HEK293 (cell line): Measurements from ENCODE around the gene SLFN5.

Experiments
- CTCF ChIA-PET: fragments of 350-600 bp; formaldehyde crosslinking; extraction: SDS; loops from one replicate; lab custom pipeline; 2021; ENCODE audit warnings: antibody characterized with exemption; lab: Yijun Ruan, JAX
- POLR2A ChIA-PET: fragments of 300-600 bp; formaldehyde crosslinking; extraction: SDS; loops from one replicate; lab custom pipeline; 2020; ENCODE audit warnings: antibody characterized with exemption, inconsistent platforms; lab: Yijun Ruan, JAX
- H3K27ac ChIP-seq: fragments of 200-500 bp; sonication (Bioruptor generic); 2 replicates; pipeline ENCODE4 v1.5.1; 2014; ENCODE audit warnings: low read depth, low read length, control low read depth, inconsistent platforms; ENCODE audit errors: extremely low read depth
- H3K36me3 ChIP-seq, 2 experiments: fragments of 200-500 bp in 1 of 2; sonication (Bioruptor generic) in 1 of 2; 1 replicate in 1 of 2; 2 replicates in 1 of 2; pipeline ENCODE4 v1.5.1; 2014 to 2017; ENCODE audit warnings: inconsistent platforms in 2 of 2, low read length in 2 of 2; ENCODE audit not compliant: control insufficient read depth in 2 of 2, insufficient read depth in 1 of 2
- H3K4me1 ChIP-seq: fragments of 200-500 bp; sonication (Bioruptor generic); 2 replicates; pipeline ENCODE4 v1.5.1; 2014; ENCODE audit warnings: mild to moderate bottlenecking, low read length, inconsistent platforms; ENCODE audit not compliant: control insufficient read depth, insufficient read depth
- H3K4me3 ChIP-seq: 2 replicates; pipeline ENCODE4 v1.5.1; 2011; ENCODE audit warnings: low read depth, mild to moderate bottlenecking, control low read depth, low read length, moderate library complexity
- H3K9me3 ChIP-seq: fragments of 200-500 bp; sonication (Bioruptor generic); 2 replicates; pipeline ENCODE4 v1.5.1; 2014; ENCODE audit warnings: low read depth, low read length, inconsistent platforms; ENCODE audit not compliant: control insufficient read depth, insufficient read depth
- AEBP2 ChIP-seq: fragments of 450-650 bp; formaldehyde crosslinking; IDR thresholded peaks from 2 replicates; pipeline ENCODE4 v1.5.1; 2016; ENCODE audit warnings: missing biosample characterization, missing genetic modification characterization, borderline replicate concordance
- MYNN ChIP-seq: fragments of 450-650 bp; formaldehyde crosslinking; IDR thresholded peaks from 2 replicates; pipeline ENCODE4 v1.5.1; 2016; ENCODE audit warnings: missing biosample characterization, missing genetic modification characterization, borderline replicate concordance
- TCF7L2 ChIP-seq: IDR thresholded peaks from 2 replicates; pipeline ENCODE4 v1.6.1; 2011; ENCODE audit warnings: low read depth, mild to moderate bottlenecking, inconsistent platforms, low read length, moderate library complexity, borderline replicate concordance
- ZFHX2 ChIP-seq: fragments of 450-650 bp; formaldehyde crosslinking; conservative IDR thresholded peaks from 2 replicates; pipeline ENCODE4 v1.5.1; 2016; ENCODE audit warnings: missing biosample characterization, missing genetic modification characterization
- ZNF133 ChIP-seq: fragments of 450-650 bp; formaldehyde crosslinking; IDR thresholded peaks from 2 replicates; pipeline ENCODE4 v1.5.1; 2016; ENCODE audit warnings: missing biosample characterization, missing genetic modification characterization
- ZNF140 ChIP-seq: fragments of 450-650 bp; formaldehyde crosslinking; IDR thresholded peaks from 2 replicates; pipeline ENCODE4 v1.5.1; 2016; ENCODE audit warnings: missing biosample characterization, missing genetic modification characterization
- ZNF155 ChIP-seq: fragments of 450-650 bp; formaldehyde crosslinking; IDR thresholded peaks from 2 replicates; pipeline ENCODE4 v1.5.1; 2016; ENCODE audit warnings: missing biosample characterization, missing genetic modification characterization
- ZNF174 ChIP-seq: fragments of 450-650 bp; formaldehyde crosslinking; IDR thresholded peaks from 2 replicates; pipeline ENCODE4 v1.5.0; 2017; ENCODE audit warnings: missing biosample characterization, mild to moderate bottlenecking, missing genetic modification characterization
- ZNF292 ChIP-seq: fragments of 450-650 bp; formaldehyde crosslinking; IDR thresholded peaks from 2 replicates; pipeline ENCODE4 v1.5.1; 2016; ENCODE audit warnings: low read depth, missing biosample characterization, missing genetic modification characterization, borderline replicate concordance
- ZNF48 ChIP-seq: fragments of 450-650 bp; formaldehyde crosslinking; IDR thresholded peaks from 2 replicates; pipeline ENCODE4 v1.5.1; 2016; ENCODE audit warnings: missing biosample characterization, missing genetic modification characterization
- ZNF558 ChIP-seq: fragments of 450-650 bp; formaldehyde crosslinking; IDR thresholded peaks from 2 replicates; pipeline ENCODE4 v1.5.1; 2016; ENCODE audit warnings: missing biosample characterization, missing genetic modification characterization
- ZNF571 ChIP-seq: fragments of 450-650 bp; formaldehyde crosslinking; IDR thresholded peaks from 2 replicates; pipeline ENCODE4 v1.5.0; 2017; ENCODE audit warnings: missing biosample characterization, missing genetic modification characterization
- ZNF600 ChIP-seq: fragments of 450-650 bp; formaldehyde crosslinking; IDR thresholded peaks from 2 replicates; pipeline ENCODE4 v1.5.1; 2016; ENCODE audit warnings: missing biosample characterization, missing genetic modification characterization
- ZNF621 ChIP-seq: fragments of 450-650 bp; formaldehyde crosslinking; IDR thresholded peaks from 2 replicates; pipeline ENCODE4 v1.5.1; 2017; ENCODE audit warnings: missing biosample characterization, missing genetic modification characterization
- ZNF664 ChIP-seq: fragments of 450-650 bp; formaldehyde crosslinking; IDR thresholded peaks from 2 replicates; pipeline ENCODE4 v1.5.1; 2016; ENCODE audit warnings: missing biosample characterization, missing genetic modification characterization
- ZNF701 ChIP-seq: fragments of 450-650 bp; formaldehyde crosslinking; IDR thresholded peaks from 2 replicates; pipeline ENCODE4 v1.5.1; 2016; ENCODE audit warnings: missing biosample characterization, missing genetic modification characterization
- ZNF843 ChIP-seq: fragments of 450-650 bp; formaldehyde crosslinking; IDR thresholded peaks from 2 replicates; pipeline ENCODE4 v1.5.1; 2016; ENCODE audit warnings: missing biosample characterization, missing genetic modification characterization
- TF ChIP-seq, protein P1 (sequence below): fragments of 450-650 bp; formaldehyde crosslinking; IDR thresholded peaks from 2 replicates; pipeline ENCODE4 v1.5.1; 2016; ENCODE audit warnings: missing biosample characterization, missing genetic modification characterization

The SLFN5 gene

GRCh38 chr17:35212668-35213067 lies 30.2 kb upstream of the SLFN5 start:
- no peak overlapping the region for H3K27ac ChIP-seq
- ChIA-PET CTCF (no interaction called here), POLR2A (no interaction called here)
- H3K9me3 ChIP-seq = no peaks in the 10 kb centered on the region
- no peaks in the 10 kb centered on the region; the same call in 1 of the 2 replicates for H3K4me1 ChIP-seq
- no peak for TF ChIP-seq ZNF571 (tag by site-specific recombination)
- TF ChIP-seq ZNF133 = peak; percentile 58
- TF ChIP-seq, all 188 proteins: peak for 1
- no peaks in the 10 kb centered on the region for H3K36me3 ChIP-seq
- no peak overlapping the region for H3K4me3 ChIP-seq

DNA sequence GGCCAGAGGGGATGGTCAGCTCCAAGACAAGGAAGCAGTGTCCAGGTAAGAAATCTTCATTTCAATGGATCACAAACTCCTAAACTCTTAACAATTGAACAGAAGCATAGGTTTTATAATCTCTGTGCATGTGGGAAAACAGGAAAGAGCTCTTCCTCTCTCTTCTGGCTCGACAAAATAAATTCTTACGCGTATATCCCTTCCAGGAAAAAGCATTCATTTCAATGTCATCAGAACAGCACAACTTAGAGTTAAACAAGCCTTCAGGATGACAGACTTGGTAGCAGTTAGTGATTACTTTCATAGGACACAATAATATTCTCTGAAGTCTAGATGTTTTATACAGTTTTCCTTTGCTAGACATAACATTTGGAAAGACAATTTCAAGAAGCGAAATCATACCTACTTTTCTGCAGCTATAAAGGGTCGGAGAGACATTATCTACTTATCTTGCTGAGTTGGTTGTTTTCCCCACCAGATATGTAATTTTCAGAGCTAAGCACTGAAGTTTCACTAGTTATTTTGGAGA lies 29.4 kb upstream of the SLFN5 start:
- TF ChIP-seq, protein P1, sequence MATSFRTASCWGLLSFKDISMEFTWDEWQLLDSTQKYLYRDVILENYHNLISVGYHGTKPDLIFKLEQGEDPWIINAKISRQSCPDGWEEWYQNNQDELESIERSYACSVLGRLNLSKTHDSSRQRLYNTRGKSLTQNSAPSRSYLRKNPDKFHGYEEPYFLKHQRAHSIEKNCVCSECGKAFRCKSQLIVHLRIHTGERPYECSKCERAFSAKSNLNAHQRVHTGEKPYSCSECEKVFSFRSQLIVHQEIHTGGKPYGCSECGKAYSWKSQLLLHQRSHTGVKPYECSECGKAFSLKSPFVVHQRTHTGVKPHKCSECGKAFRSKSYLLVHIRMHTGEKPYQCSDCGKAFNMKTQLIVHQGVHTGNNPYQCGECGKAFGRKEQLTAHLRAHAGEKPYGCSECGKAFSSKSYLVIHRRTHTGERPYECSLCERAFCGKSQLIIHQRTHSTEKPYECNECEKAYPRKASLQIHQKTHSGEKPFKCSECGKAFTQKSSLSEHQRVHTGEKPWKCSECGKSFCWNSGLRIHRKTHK (tag by site-specific recombination) = no peak
- TF ChIP-seq ZNF140 (tag by site-specific recombination) = no peak
- no peak for TF ChIP-seq MYNN (tag by site-specific recombination)
- no peak for TF ChIP-seq ZFHX2 (tag by site-specific recombination)
- H3K4me3 ChIP-seq = no peak overlapping the region
- no peaks in the 10 kb centered on the region for H3K36me3 ChIP-seq
- H3K27ac ChIP-seq = no peak overlapping the region
- H3K9me3 ChIP-seq = no peaks in the 10 kb centered on the region
- POLR2A ChIA-PET = no interaction called here
- no peaks in the 10 kb centered on the region; the same call in 1 of the 2 replicates for H3K4me1 ChIP-seq
- CTCF ChIA-PET = interaction anchor here (0.6 to 1.1 kb wide), 2 partner anchors 15 to 940 kb away, joined by 3 read pairs; no protein-coding TSS in a partner anchor

DNA sequence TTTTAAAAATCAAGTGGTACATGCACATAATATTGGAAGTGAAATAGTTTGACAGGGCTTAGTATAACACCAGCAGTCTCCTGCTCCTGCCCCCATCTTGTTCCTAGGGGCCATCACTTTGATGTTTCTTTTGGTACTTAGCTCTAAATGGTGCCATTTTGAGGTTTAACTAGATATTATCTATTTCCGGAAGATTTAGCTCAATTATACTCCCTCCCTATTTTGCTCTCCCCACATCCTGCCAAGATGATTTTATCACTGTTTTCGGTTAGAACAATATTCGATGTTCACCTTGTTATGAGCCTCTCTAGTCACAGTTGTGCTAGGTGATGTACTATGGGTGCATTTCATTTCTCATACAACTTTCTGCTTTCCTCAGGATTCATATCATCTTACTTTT lies 28.7 kb upstream of the SLFN5 start:
- Histone ChIP-seq H3K4me3 (no peak overlapping the region), H3K4me1 (no peaks in the 10 kb centered on the region; the same call in 1 of the 2 replicates), H3K27ac (no peak overlapping the region), H3K36me3 (no peaks in the 10 kb centered on the region), H3K9me3 (no peaks in the 10 kb centered on the region)
- no peak for TF ChIP-seq ZNF558 (tag by site-specific recombination)
- TF ChIP-seq ZNF600 = no peak
- TF ChIP-seq ZNF174 = no peak
- no peak for TF ChIP-seq ZNF701 (tag by site-specific recombination)
- TF ChIP-seq ZNF48 (tag by site-specific recombination) = no peak
- no peak for TF ChIP-seq ZNF292
- no peak for TF ChIP-seq ZNF155 (tag by site-specific recombination)
- no peak for TF ChIP-seq ZNF664
- TF ChIP-seq ZNF843 (tag by site-specific recombination) = no peak
- no peak for TF ChIP-seq TCF7L2
- no peak for TF ChIP-seq ZNF621
- TF ChIP-seq AEBP2 (tag by site-specific recombination) = no peak
- ChIA-PET POLR2A (interaction anchor here (0.6 kb wide), 1 partner anchor 418 kb away, joined by 3 read pairs; no protein-coding TSS in a partner anchor), CTCF (interaction anchor here (0.6 to 1.1 kb wide), 3 partner anchors 15 to 939 kb away, joined by 3 to 4 read pairs (median 3); no protein-coding TSS in a partner anchor)
